ENCODE data around the gene GANAB.

Gene GANAB

GRCh38 chr11:62580959-62581715, 65.3 kb downstream of the GANAB start:
- DNase-seq (ENCODE audit: low read depth), result no peak
- TF ChIP-seq, protein P1, sequence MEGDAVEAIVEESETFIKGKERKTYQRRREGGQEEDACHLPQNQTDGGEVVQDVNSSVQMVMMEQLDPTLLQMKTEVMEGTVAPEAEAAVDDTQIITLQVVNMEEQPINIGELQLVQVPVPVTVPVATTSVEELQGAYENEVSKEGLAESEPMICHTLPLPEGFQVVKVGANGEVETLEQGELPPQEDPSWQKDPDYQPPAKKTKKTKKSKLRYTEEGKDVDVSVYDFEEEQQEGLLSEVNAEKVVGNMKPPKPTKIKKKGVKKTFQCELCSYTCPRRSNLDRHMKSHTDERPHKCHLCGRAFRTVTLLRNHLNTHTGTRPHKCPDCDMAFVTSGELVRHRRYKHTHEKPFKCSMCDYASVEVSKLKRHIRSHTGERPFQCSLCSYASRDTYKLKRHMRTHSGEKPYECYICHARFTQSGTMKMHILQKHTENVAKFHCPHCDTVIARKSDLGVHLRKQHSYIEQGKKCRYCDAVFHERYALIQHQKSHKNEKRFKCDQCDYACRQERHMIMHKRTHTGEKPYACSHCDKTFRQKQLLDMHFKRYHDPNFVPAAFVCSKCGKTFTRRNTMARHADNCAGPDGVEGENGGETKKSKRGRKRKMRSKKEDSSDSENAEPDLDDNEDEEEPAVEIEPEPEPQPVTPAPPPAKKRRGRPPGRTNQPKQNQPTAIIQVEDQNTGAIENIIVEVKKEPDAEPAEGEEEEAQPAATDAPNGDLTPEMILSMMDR (conservative IDR thresholded peaks at IDR 0.05; ENCODE audit: low read depth, low read length), result no peak
- no peak overlapping the region for H3K4me3 ChIP-seq (ENCODE audit: low read length)

GRCh38 chr11:62579252-62579651, 67.2 kb downstream of the GANAB start:
- H3K4me3 ChIP-seq (ENCODE audit: low read length), result no peak overlapping the region
- TF ChIP-seq, protein P1 (conservative IDR thresholded peaks at IDR 0.05; ENCODE audit: low read depth, low read length), result no peak
- DNase-seq (ENCODE audit: low read depth), result no peak

- TF ChIP-seq, protein P1 (conservative IDR thresholded peaks at IDR 0.05; ENCODE audit: low read depth, low read length), result no peak
- DNase-seq (ENCODE audit: low read depth), result no peak
- H3K4me3 ChIP-seq (ENCODE audit: low read length), result no peak overlapping the region
Measured at GRCh38 chr11:62578541-62578940, 67.9 kb downstream of the GANAB start.

DNA sequence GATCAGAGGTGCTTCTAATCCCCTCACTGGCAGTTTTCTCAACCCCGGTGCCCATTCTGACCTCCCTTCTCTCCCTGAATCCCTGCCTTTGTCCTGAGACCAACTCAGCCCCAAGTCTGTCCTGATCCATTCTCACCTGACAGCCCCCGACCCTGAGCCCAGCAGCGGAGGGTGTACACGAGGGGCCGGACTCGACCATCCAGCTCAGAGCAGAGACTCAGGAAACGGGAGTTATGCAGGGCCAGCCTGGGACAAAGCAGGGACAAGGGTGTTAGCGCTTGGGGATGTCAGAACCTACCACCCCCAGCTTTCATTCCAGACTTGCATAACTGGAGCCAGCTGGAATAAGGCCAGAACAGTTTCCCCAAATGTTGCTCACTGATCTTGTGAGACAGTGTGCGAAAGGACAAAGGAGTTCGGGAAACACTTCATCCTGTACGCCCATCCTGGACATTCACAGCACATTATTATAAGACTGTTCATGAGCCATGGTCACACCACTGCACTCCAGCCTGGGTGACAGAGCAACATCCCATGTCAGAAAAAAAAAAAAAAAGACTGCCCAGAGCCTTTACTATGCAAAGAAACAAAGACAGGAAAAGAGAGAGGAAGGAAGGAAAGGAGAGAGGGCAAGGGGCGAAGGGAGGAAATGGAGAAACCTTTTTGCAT, 69.2 kb downstream of the GANAB start:
- TF ChIP-seq, protein P1 (conservative IDR thresholded peaks at IDR 0.05; ENCODE audit: low read depth, low read length), result no peak
- no peak overlapping the region for H3K4me3 ChIP-seq (ENCODE audit: low read length)
- DNase-seq (ENCODE audit: low read depth), result no peak

DNA sequence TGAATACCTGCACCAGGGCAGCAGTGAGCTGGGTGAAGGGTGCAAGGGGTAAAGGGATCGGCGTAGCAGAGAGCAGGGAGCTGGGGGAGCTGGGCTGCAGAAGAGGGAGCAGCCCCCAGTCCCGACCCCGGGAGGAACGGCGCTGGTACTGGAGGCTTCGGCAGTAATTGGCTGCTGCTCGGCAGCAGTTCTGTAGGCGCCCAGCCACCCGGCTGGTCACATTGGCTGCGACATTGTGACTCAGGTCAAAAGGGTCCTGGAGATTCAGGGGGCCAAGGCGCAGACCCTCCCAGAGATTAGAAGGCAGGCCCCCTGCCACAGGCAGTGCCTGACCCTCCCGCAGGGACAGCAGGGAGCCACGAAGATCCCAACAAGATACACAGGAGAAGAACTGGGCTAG, 70.6 kb downstream of the GANAB start:
- H3K4me3 ChIP-seq (ENCODE audit: low read length), result no peak overlapping the region
- DNase-seq (ENCODE audit: low read depth), result no peak

GRCh38 chr11:62575156-62575555, 71.3 kb downstream of the GANAB start:
- TF ChIP-seq, protein P1 (conservative IDR thresholded peaks at IDR 0.05; ENCODE audit: low read depth, low read length), result no peak
- peak overlapping the region; percentile 74 for H3K4me3 ChIP-seq (ENCODE audit: low read length)
- no peak for DNase-seq (ENCODE audit: low read depth)

More for the DNA sequence above, 70.6 kb downstream of the GANAB start:
- TF ChIP-seq, protein P1 (conservative IDR thresholded peaks at IDR 0.05; ENCODE audit: low read depth, low read length), result no peak

All from retinal pigment epithelial cell (primary cell).